IMR-90 (cell line): Measurements from ENCODE around the gene CCDC148. TPM values are rescaled to one million over a fixed set of nuclear protein-coding genes. Genes with fewer than 3 reads are reported as not detected.

Source experiments
- ATAC-seq: fragments of 200-7000 bp; cut with Tn5 transposase; 2 replicates; pipeline ENCODE4 v1.9.1; 2020; ENCODE audit warnings: low read depth, mild to moderate bottlenecking, moderate library complexity
- BruUV-seq: library from RNA; stranded (reverse); fragments of 400-500 nt; replicated peaks from 2 replicates; lab custom pipeline; 2021; lab: Mats Ljungman, UMichigan
- CTCF ChIA-PET: fragments of 300-600 bp; formaldehyde crosslinking; extraction: SDS; loops from one replicate; lab custom pipeline; 2021; ENCODE audit warnings: antibody characterized with exemption; lab: Yijun Ruan, JAX
- POLR2A ChIA-PET: fragments of 300-600 bp; sonication (Branson Sonifier 250); formaldehyde crosslinking; loops from one replicate; lab custom pipeline; 2022; ENCODE audit warnings: antibody characterized with exemption; ENCODE audit not compliant: unreplicated experiment; lab: Charles Lee
- DNase-seq: peaks from one replicate; pipeline ENCODE4 v3.0.0; 2013
- H2AFZ ChIP-seq: replicated peaks from 2 replicates; pipeline ENCODE3; 2013; ENCODE audit warnings: low read length, mild to moderate bottlenecking; ENCODE audit not compliant: poor library complexity
- H2AK5ac ChIP-seq: 2 replicates; pipeline ENCODE4 v1.6.1; 2013; ENCODE audit warnings: low read depth, low read length, inconsistent platforms
- H2AK9ac ChIP-seq: replicated peaks from 2 replicates; pipeline ENCODE3; 2013; ENCODE audit warnings: mild to moderate bottlenecking, low read depth, low read length, moderate library complexity; ENCODE audit not compliant: poor library complexity
- H2BK120ac ChIP-seq: 2 replicates; pipeline ENCODE4 v1.6.1; 2013; ENCODE audit warnings: low read depth, low read length, inconsistent platforms
- H2BK15ac ChIP-seq: 3 replicates; pipeline ENCODE4 v1.6.1; 2013; ENCODE audit warnings: low read depth, low read length, inconsistent platforms
- H2BK20ac ChIP-seq: 2 replicates; pipeline ENCODE4 v1.6.1; 2013; ENCODE audit warnings: low read depth, mild to moderate bottlenecking, inconsistent platforms, low read length, moderate library complexity
- H2BK5ac ChIP-seq: 2 replicates; pipeline ENCODE4 v1.6.1; 2013; ENCODE audit warnings: mild to moderate bottlenecking, low read depth, low read length, inconsistent platforms; ENCODE audit not compliant: poor library complexity, severe bottlenecking
- H3K14ac ChIP-seq: replicated peaks from 2 replicates; pipeline ENCODE4 v1.6.1; 2013; ENCODE audit warnings: low read depth, low read length, inconsistent platforms
- H3K18ac ChIP-seq: 2 replicates; pipeline ENCODE4 v1.6.1; 2013; ENCODE audit warnings: low read depth, low read length, control low read depth
- H3K23ac ChIP-seq: 2 replicates; pipeline ENCODE4 v1.6.1; 2013; ENCODE audit warnings: low read depth, low read length, inconsistent platforms
- H3K27ac ChIP-seq: 2 replicates; pipeline ENCODE4 v1.5.1; 2013; ENCODE audit warnings: mild to moderate bottlenecking, control low read depth, low read length; ENCODE audit not compliant: insufficient read depth
- H3K27me3 ChIP-seq: 2 replicates; pipeline ENCODE4 v1.6.1; 2013; ENCODE audit warnings: low read length; ENCODE audit not compliant: control insufficient read depth, insufficient read depth
- H3K36me3 ChIP-seq: 2 replicates; pipeline ENCODE4 v1.6.1; 2013; ENCODE audit warnings: low read length, mixed read lengths; ENCODE audit not compliant: control insufficient read depth, insufficient read depth
- H3K4ac ChIP-seq: 2 replicates; pipeline ENCODE4 v1.6.1; 2013; ENCODE audit warnings: low read depth, low read length, inconsistent platforms
- H3K4me1 ChIP-seq: 2 replicates; pipeline ENCODE4 v1.6.1; 2013; ENCODE audit warnings: low read length, mixed read lengths; ENCODE audit not compliant: control insufficient read depth, insufficient read depth
- H3K4me2 ChIP-seq: 2 replicates; pipeline ENCODE4 v1.6.1; 2013; ENCODE audit warnings: low read depth, mild to moderate bottlenecking, control low read depth, low read length, moderate library complexity
- H3K4me3 ChIP-seq: 2 replicates; pipeline ENCODE4 v1.5.1; 2013; ENCODE audit warnings: low read depth, mild to moderate bottlenecking, control low read depth, low read length, moderate library complexity; ENCODE audit not compliant: insufficient read depth
- H3K56ac ChIP-seq: 2 replicates; pipeline ENCODE4 v1.6.1; 2013; ENCODE audit warnings: low read length, inconsistent platforms; ENCODE audit not compliant: insufficient read depth; ENCODE audit errors: extremely low read depth
- H3K79me1 ChIP-seq, 2 experiments: 2 replicates each; pipeline ENCODE4 v1.6.1; 2013; ENCODE audit warnings: low read length in 2 of 2, inconsistent platforms in 1 of 2, low read depth in 1 of 2
- H3K9ac ChIP-seq: 2 replicates; pipeline ENCODE4 v1.6.1; 2013; ENCODE audit warnings: low read depth, low read length, control low read depth
- H3K9me1 ChIP-seq: 2 replicates; pipeline ENCODE4 v1.6.1; 2013; ENCODE audit warnings: low read length, inconsistent platforms; ENCODE audit not compliant: insufficient read depth
- H3K9me3 ChIP-seq: 2 replicates; pipeline ENCODE4 v1.6.1; 2013; ENCODE audit warnings: low read length; ENCODE audit not compliant: control insufficient read depth, insufficient read depth
- H4K20me1 ChIP-seq: 2 replicates; pipeline ENCODE4 v1.6.1; 2013; ENCODE audit warnings: low read length, inconsistent platforms; ENCODE audit not compliant: insufficient read depth
- H4K5ac ChIP-seq: 2 replicates; pipeline ENCODE4 v1.6.1; 2013; ENCODE audit warnings: mild to moderate bottlenecking, low read depth, low read length, control low read depth
- H4K8ac ChIP-seq, 2 experiments: 2 replicates each; pipeline ENCODE4 v1.6.1; 2013; ENCODE audit warnings: low read depth in 2 of 2, low read length in 2 of 2, control low read depth in 1 of 2, inconsistent platforms in 1 of 2
- H4K91ac ChIP-seq: 2 replicates; pipeline ENCODE4 v1.6.1; 2013; ENCODE audit warnings: low read depth, low read length, inconsistent platforms; ENCODE audit not compliant: insufficient read depth
- BHLHE40 ChIP-seq: fragments of 150-350 bp; IDR thresholded peaks from 2 replicates; pipeline ENCODE4 v1.6.1; 2016; ENCODE audit warnings: mild to moderate bottlenecking, low read depth, low read length
- CEBPB ChIP-seq: IDR thresholded peaks from 2 replicates; pipeline ENCODE4 v1.6.1; 2012; ENCODE audit warnings: low read depth, low read length, improper control_type of control experiment
- FOS ChIP-seq: fragments of 150-350 bp; IDR thresholded peaks from 2 replicates; pipeline ENCODE4 v1.6.1; 2016; ENCODE audit warnings: low read depth, low read length
- MAZ ChIP-seq: IDR thresholded peaks from 2 replicates; pipeline ENCODE4 v1.6.1; 2012; ENCODE audit warnings: low read depth, mild to moderate bottlenecking, low read length, improper control_type of control experiment, moderate library complexity, borderline replicate concordance
- NFE2L2 ChIP-seq: fragments of 150-350 bp; IDR thresholded peaks from 2 replicates; pipeline ENCODE4 v1.6.1; 2016; ENCODE audit warnings: low read depth, mild to moderate bottlenecking, low read length
- RAD21 ChIP-seq: IDR thresholded peaks from 2 replicates; pipeline ENCODE4 v1.6.1; 2012; ENCODE audit warnings: low read length, improper control_type of control experiment
- RFX5 ChIP-seq: IDR thresholded peaks from 2 replicates; pipeline ENCODE4 v1.8.0; 2012; ENCODE audit warnings: low read depth, mild to moderate bottlenecking, low read length, moderate library complexity
- SMC3 ChIP-seq: fragments of 150-350 bp; IDR thresholded peaks from 2 replicates; pipeline ENCODE4 v1.6.1; 2016; ENCODE audit warnings: low read depth, mild to moderate bottlenecking, antibody characterized with exemption, low read length, moderate library complexity
- WGBS, 2 experiments: methylation state at CpG; one replicate each; pipeline versions ENCODE4 v1.1.5 to v1.1.7; 2013; ENCODE audit warnings: missing lambda C conversion rate in 2 of 2; ENCODE audit not compliant: insufficient read length in 1 of 2; ENCODE audit errors: extremely low coverage in 2 of 2; 5-methylcytosine and 5-hydroxymethylcytosine counted together
- dilution Hi-C: fragments of 300-500 bp; cut with HindIII; formaldehyde crosslinking; loops from one replicate; pipeline ENCODE4 v1.14.3; 2018; ENCODE audit warnings: low sequenced_read_pairs; ENCODE audit not compliant: unreplicated experiment
- in situ Hi-C: fragments of 300-500 bp; cut with MboI; formaldehyde crosslinking; loops from 3 replicates; pipeline ENCODE4 v1.14.3; 2019; ENCODE audit warnings: low sequenced_read_pairs, inconsistent platforms, mixed read lengths
- intact Hi-C: fragments of 100-400 bp; cut with micrococcal nuclease; formaldehyde crosslinking; loops from 2 replicates; pipeline ENCODE4 v1.10.0; 2022
- polyA plus RNA-seq, 3 experiments: library from polyadenylated mRNA; depleted of rRNA; stranded (reverse); fragments of >200 nt; gene quantifications; 2 replicates each; pipeline ENCODE4 v1.2.3, GENCODE V29; 2012; ENCODE audit warnings: low replicate concordance in 1 of 3
- total RNA-seq: library from RNA; depleted of rRNA; stranded (reverse); fragments of >200 nt; gene quantifications from 2 replicates; pipeline ENCODE4 v1.2.3, GENCODE V29; 2012
- TF ChIP-seq, protein P1 (sequence below): conservative IDR thresholded peaks from 2 replicates; pipeline ENCODE4 v1.5.1; 2012; ENCODE audit warnings: mild to moderate bottlenecking, low read depth, low read length, improper control_type of control experiment
- TF ChIP-seq, protein P2 (sequence below): fragments of 150-350 bp; IDR thresholded peaks from 2 replicates; pipeline ENCODE4 v1.6.1; 2016; ENCODE audit warnings: low read depth, mild to moderate bottlenecking, low read length, moderate library complexity, borderline replicate concordance
- TF ChIP-seq, protein P3 (sequence below): fragments of 150-350 bp; IDR thresholded peaks from 2 replicates; pipeline ENCODE4 v1.6.1; 2017; ENCODE audit warnings: mild to moderate bottlenecking, antibody characterized with exemption, low read length, low read depth

The CCDC148 gene
- total and polyA plus RNA-seq, 2 of the 4 experiments (the other 2 are of a cell fraction) = 0.18 to 0.31 TPM

DNA sequence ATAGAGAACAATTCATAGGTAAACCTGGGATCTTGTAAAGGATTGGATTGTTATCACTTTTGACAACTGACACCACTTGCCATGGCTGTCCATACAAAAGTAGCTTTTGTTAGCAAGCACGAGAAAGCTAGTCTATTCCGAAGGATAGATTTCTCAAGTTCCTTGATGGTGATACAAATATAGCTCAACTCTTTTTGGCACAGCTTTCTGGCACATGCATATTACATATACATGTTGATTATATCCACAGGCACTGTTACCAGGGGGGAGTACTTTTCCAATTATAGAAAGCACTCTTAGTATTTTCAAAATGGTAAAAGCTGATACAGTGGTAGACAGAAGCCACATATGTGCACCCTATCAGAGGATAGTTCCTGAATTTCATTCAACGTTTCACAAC, 186.0 kb downstream of the CCDC148 start:
- no peak for ATAC-seq
- intact Hi-C loops = no loop called here
- H3K56ac ChIP-seq = no peak overlapping the region
- POLR2A ChIA-PET = no interaction called here
- no peak overlapping the region for H3K4ac ChIP-seq
- no peak overlapping the region for H3K23ac ChIP-seq
- no peak overlapping the region for H2BK120ac ChIP-seq
- H3K9me1 ChIP-seq = no peaks in the 10 kb centered on the region
- H2AK9ac ChIP-seq = no peak overlapping the region
- in situ Hi-C loops = no loop called here
- H3K27me3 ChIP-seq = no peaks in the 10 kb centered on the region
- H2BK5ac ChIP-seq = no peak overlapping the region
- no peaks in the 10 kb centered on the region for H3K4me1 ChIP-seq
- H3K14ac ChIP-seq = no peak overlapping the region
- TF ChIP-seq NFE2L2 (no peak), RAD21 (no peak), BHLHE40 (no peak), RFX5 (no peak), CEBPB (no peak), SMC3 (no peak), FOS (no peak), MAZ (no peak)
- TF ChIP-seq, protein P1, sequence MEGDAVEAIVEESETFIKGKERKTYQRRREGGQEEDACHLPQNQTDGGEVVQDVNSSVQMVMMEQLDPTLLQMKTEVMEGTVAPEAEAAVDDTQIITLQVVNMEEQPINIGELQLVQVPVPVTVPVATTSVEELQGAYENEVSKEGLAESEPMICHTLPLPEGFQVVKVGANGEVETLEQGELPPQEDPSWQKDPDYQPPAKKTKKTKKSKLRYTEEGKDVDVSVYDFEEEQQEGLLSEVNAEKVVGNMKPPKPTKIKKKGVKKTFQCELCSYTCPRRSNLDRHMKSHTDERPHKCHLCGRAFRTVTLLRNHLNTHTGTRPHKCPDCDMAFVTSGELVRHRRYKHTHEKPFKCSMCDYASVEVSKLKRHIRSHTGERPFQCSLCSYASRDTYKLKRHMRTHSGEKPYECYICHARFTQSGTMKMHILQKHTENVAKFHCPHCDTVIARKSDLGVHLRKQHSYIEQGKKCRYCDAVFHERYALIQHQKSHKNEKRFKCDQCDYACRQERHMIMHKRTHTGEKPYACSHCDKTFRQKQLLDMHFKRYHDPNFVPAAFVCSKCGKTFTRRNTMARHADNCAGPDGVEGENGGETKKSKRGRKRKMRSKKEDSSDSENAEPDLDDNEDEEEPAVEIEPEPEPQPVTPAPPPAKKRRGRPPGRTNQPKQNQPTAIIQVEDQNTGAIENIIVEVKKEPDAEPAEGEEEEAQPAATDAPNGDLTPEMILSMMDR = no peak
- TF ChIP-seq, protein P2, sequence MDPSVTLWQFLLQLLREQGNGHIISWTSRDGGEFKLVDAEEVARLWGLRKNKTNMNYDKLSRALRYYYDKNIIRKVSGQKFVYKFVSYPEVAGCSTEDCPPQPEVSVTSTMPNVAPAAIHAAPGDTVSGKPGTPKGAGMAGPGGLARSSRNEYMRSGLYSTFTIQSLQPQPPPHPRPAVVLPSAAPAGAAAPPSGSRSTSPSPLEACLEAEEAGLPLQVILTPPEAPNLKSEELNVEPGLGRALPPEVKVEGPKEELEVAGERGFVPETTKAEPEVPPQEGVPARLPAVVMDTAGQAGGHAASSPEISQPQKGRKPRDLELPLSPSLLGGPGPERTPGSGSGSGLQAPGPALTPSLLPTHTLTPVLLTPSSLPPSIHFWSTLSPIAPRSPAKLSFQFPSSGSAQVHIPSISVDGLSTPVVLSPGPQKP = no peak
- TF ChIP-seq, protein P3, sequence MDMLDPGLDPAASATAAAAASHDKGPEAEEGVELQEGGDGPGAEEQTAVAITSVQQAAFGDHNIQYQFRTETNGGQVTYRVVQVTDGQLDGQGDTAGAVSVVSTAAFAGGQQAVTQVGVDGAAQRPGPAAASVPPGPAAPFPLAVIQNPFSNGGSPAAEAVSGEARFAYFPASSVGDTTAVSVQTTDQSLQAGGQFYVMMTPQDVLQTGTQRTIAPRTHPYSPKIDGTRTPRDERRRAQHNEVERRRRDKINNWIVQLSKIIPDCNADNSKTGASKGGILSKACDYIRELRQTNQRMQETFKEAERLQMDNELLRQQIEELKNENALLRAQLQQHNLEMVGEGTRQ = no peak
- no peak overlapping the region for H4K8ac ChIP-seq
- no peak overlapping the region for H3K18ac ChIP-seq
- no peak overlapping the region for H3K27ac ChIP-seq
- no peaks in the 10 kb centered on the region for H3K79me1 ChIP-seq
- H3K9me3 ChIP-seq = no peaks in the 10 kb centered on the region
- H4K20me1 ChIP-seq = no peaks in the 10 kb centered on the region
- H2AFZ ChIP-seq = no peak overlapping the region
- DNase-seq = no peak
- CTCF ChIA-PET = interaction anchor here (1.1 kb wide), 1 partner anchor 134 kb away, joined by 3 read pairs; no protein-coding TSS in a partner anchor
- H2BK20ac ChIP-seq = no peak overlapping the region
- no peak overlapping the region for H2AK5ac ChIP-seq
- no peak overlapping the region for H4K91ac ChIP-seq
- no peak overlapping the region for H4K5ac ChIP-seq
- no peak overlapping the region for H3K4me3 ChIP-seq
- H3K36me3 ChIP-seq = no peaks in the 10 kb centered on the region
- H3K4me2 ChIP-seq = no peak overlapping the region
- no peak overlapping the region for H2BK15ac ChIP-seq
- BruUV-seq = no TSS peak
- dilution Hi-C loops = no loop called here
- H3K9ac ChIP-seq = no peak overlapping the region
- no CpG with 5 or more reads among the region's 3 CpGs for WGBS, 2 experiments
